GM12865 (cell line): ENCODE measurements around the gene CPNE4.
"Not testable (repeated sequence)": the region's sequence is repeated elsewhere in the genome, so short reads cannot be mapped to it uniquely, and the experiment has no call there.

ENCODE experiments used
- DNase-seq: peaks from one replicate; pipeline ENCODE4 v3.0.0; 2010; ENCODE audit warnings: low read depth
- H3K4me3 ChIP-seq: 2 replicates; pipeline ENCODE4 v1.5.1; 2011; ENCODE audit warnings: mild to moderate bottlenecking, low read depth, low read length, control low read depth
- CTCF ChIP-seq: IDR thresholded peaks from 2 replicates; pipeline ENCODE4 v1.5.1; 2011; ENCODE audit warnings: low read length, control low read depth, low read depth, inconsistent platforms; ENCODE audit not compliant: insufficient read depth; ENCODE audit errors: missing control alignments

The CPNE4 gene

GRCh38 chr3:131973731-131974130 lies 61.1 kb downstream of the CPNE4 start:
- H3K4me3 ChIP-seq, result no peak overlapping the region
- DNase-seq, result no peak
- no peak for TF ChIP-seq CTCF

GRCh38 chr3:131972550-131972949 lies 62.3 kb downstream of the CPNE4 start:
- DNase-seq, result no peak

GRCh38 chr3:131972091-131972490 lies 62.7 kb downstream of the CPNE4 start:
- no peak for DNase-seq
- no peak overlapping the region for H3K4me3 ChIP-seq
- no peak for TF ChIP-seq CTCF

More at GRCh38 chr3:131972550-131972949, 62.3 kb downstream of the CPNE4 start:
- TF ChIP-seq CTCF, result no peak
- no peak overlapping the region for H3K4me3 ChIP-seq

- not testable (repeated sequence) for H3K4me3 ChIP-seq, DNase-seq
These were observed 71.4 kb downstream of the CPNE4 start for GRCh38 chr3:131963442-131963841.

- no peak for TF ChIP-seq CTCF
- no peak for DNase-seq
- H3K4me3 ChIP-seq, result no peak overlapping the region
These were observed 71.8 kb downstream of the CPNE4 start for GRCh38 chr3:131962982-131963381.

GRCh38 chr3:131960324-131960723 lies 74.5 kb downstream of the CPNE4 start:
- DNase-seq, result no peak
- no peak overlapping the region for H3K4me3 ChIP-seq
- TF ChIP-seq CTCF, result no peak

- TF ChIP-seq CTCF, result no peak
- no peak for DNase-seq
These were observed 76.8 kb downstream of the CPNE4 start for GRCh38 chr3:131957980-131958379.

More at GRCh38 chr3:131957980-131958379, 76.8 kb downstream of the CPNE4 start:
- H3K4me3 ChIP-seq, result no peak overlapping the region
